Measurements from ENCODE around the gene LAIR1.

DNA sequence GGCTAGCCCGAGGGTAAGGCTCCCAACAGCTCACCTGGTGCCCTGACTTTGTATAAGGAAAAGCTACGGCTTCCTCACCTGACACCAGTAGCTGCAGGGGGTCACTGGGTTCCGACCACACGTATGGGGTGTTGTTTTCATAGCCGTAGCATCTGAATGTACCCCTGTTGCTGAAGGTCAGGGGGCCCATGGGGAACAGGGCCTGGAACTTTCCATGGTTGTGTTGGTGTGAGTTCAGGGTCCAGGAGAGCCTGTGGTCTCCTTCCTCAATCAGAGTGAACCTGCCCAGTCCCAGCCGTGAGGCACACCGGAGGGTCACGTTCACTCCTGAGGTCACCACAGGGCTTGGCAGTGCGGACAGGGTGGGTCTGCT lies 26.9 kb downstream of the LAIR1 start:
- TF ChIP-seq, protein P1, sequence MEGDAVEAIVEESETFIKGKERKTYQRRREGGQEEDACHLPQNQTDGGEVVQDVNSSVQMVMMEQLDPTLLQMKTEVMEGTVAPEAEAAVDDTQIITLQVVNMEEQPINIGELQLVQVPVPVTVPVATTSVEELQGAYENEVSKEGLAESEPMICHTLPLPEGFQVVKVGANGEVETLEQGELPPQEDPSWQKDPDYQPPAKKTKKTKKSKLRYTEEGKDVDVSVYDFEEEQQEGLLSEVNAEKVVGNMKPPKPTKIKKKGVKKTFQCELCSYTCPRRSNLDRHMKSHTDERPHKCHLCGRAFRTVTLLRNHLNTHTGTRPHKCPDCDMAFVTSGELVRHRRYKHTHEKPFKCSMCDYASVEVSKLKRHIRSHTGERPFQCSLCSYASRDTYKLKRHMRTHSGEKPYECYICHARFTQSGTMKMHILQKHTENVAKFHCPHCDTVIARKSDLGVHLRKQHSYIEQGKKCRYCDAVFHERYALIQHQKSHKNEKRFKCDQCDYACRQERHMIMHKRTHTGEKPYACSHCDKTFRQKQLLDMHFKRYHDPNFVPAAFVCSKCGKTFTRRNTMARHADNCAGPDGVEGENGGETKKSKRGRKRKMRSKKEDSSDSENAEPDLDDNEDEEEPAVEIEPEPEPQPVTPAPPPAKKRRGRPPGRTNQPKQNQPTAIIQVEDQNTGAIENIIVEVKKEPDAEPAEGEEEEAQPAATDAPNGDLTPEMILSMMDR (conservative IDR thresholded peaks at IDR 0.05; ENCODE audit: low read depth in 2 of 2): no peak
- no peak for TF ChIP-seq CREB1 (CRISPR knock-in tag; IDR thresholded peaks at IDR 0.05; ENCODE audit: low read depth)
- no peak for TF ChIP-seq POLR2AphosphoS5 (IDR thresholded peaks at IDR 0.05; ENCODE audit: low read depth)
- no peak for TF ChIP-seq EZH2 (IDR thresholded peaks at IDR 0.05; ENCODE audit: low read depth, unreplicated experiment)

All from GM23338 (cell line).